Keratinocyte (primary cell): ENCODE data around the gene CDKN2D. TPM values are rescaled to one million over a fixed set of nuclear protein-coding genes. Genes with fewer than 3 reads are reported as not detected.
A peak's percentile ranks its signal among the peaks of the same experiment; 100 is the strongest.

Experiments
- DNase-seq: peaks from one replicate; pipeline ENCODE4 v3.0.0-alpha.2; 2011; ENCODE audit warnings: low read depth, missing footprints, low spot score
- FAIRE-seq: peaks from 2 replicates; lab custom pipeline; 2011; peaks lifted over from hg19 to GRCh38; lab: Jason Lieb, UNC
- H2AFZ ChIP-seq: 2 replicates; pipeline ENCODE4 v1.6.0; 2012; ENCODE audit warnings: low read length, control low read depth, inconsistent platforms; ENCODE audit not compliant: control insufficient read depth
- H3K27ac ChIP-seq: 2 replicates; pipeline ENCODE4 v1.5.1; 2011; ENCODE audit warnings: low read length; ENCODE audit not compliant: control insufficient read depth, insufficient read depth
- H3K27me3 ChIP-seq: 3 replicates; pipeline ENCODE4 v1.6.0; 2011; ENCODE audit warnings: low read length; ENCODE audit not compliant: control insufficient read depth, insufficient read depth; ENCODE audit errors: extremely low read depth
- H3K36me3 ChIP-seq, 2 experiments: 2 replicates in 1 of 2; 3 replicates in 1 of 2; pipeline ENCODE4 v1.5.1; 2011; ENCODE audit warnings: low read length in 2 of 2, mild to moderate bottlenecking in 1 of 2; ENCODE audit not compliant: control insufficient read depth in 2 of 2, insufficient read depth in 2 of 2; ENCODE audit errors: extremely low read depth in 1 of 2
- H3K4me1 ChIP-seq: 3 replicates; pipeline ENCODE4 v1.5.1; 2011; ENCODE audit warnings: low read length; ENCODE audit not compliant: control insufficient read depth, insufficient read depth; ENCODE audit errors: extremely low read depth
- H3K4me2 ChIP-seq: 3 replicates; pipeline ENCODE4 v1.6.0; 2011; ENCODE audit warnings: low read depth, low read length; ENCODE audit not compliant: control insufficient read depth, insufficient read depth; ENCODE audit errors: extremely low read depth
- H3K4me3 ChIP-seq, 3 experiments: fragments of 200-600 bp in 1 of 3; sonication (generic) in 1 of 3; 2 replicates in 2 of 3; 3 replicates in 1 of 3; pipeline ENCODE4 v1.5.1; 2011 to 2016; ENCODE audit warnings: low read length in 3 of 3, mild to moderate bottlenecking in 3 of 3, control low read depth in 2 of 3, inconsistent platforms in 1 of 3, low read depth in 1 of 3, mixed read lengths in 1 of 3, mixed run types in 1 of 3, moderate library complexity in 1 of 3; ENCODE audit not compliant: control insufficient read depth in 2 of 3, insufficient read depth in 2 of 3; ENCODE audit errors: extremely low read depth in 1 of 3
- H3K79me2 ChIP-seq: 2 replicates; pipeline ENCODE4 v1.6.0; 2012; ENCODE audit warnings: low read length; ENCODE audit not compliant: control insufficient read depth, insufficient read depth
- H3K9ac ChIP-seq: 3 replicates; pipeline ENCODE4 v1.6.0; 2011; ENCODE audit warnings: low read length; ENCODE audit not compliant: control insufficient read depth, insufficient read depth; ENCODE audit errors: extremely low read depth
- H3K9me1 ChIP-seq: 3 replicates; pipeline ENCODE4 v1.6.0; 2011; ENCODE audit warnings: low read length; ENCODE audit not compliant: control insufficient read depth, insufficient read depth; ENCODE audit errors: extremely low read depth
- H3K9me3 ChIP-seq: 2 replicates; pipeline ENCODE4 v1.5.1; 2012; ENCODE audit warnings: low read depth, low read length; ENCODE audit not compliant: control insufficient read depth
- H4K20me1 ChIP-seq: 3 replicates; pipeline ENCODE4 v1.6.0; 2011; ENCODE audit warnings: low read length; ENCODE audit not compliant: control insufficient read depth, insufficient read depth; ENCODE audit errors: extremely low read depth
- EZH2 ChIP-seq: IDR thresholded peaks from one replicate; pipeline ENCODE4 v1.6.1; 2012; ENCODE audit warnings: inconsistent platforms, mild to moderate bottlenecking, low read length, moderate library complexity
- dilution Hi-C: fragments of 300-500 bp; cut with MboI; formaldehyde crosslinking; loops from one replicate; pipeline ENCODE4 v1.7.0; 2020; ENCODE audit warnings: low sequenced_read_pairs; ENCODE audit not compliant: extremely low pct_ligation_motif_present
- polyA plus RNA-seq, 5 experiments: library from polyadenylated mRNA; depleted of rRNA in 3 of 5; stranded (reverse) in 3 of 5; stranded (forward) in 1 of 5; unstranded in 1 of 5; fragments of >200 nt; gene quantifications; 1 replicate in 1 of 5; 2 replicates in 3 of 5; 3 replicates in 1 of 5; pipeline versions ENCODE4 v1.2.1 to v1.2.3, GENCODE V29; 2011 to 2012; ENCODE audit warnings: missing spikeins in 2 of 5, low read depth in 1 of 5, low replicate concordance in 1 of 5
- TF ChIP-seq, protein P1 (sequence below), 3 experiments: IDR thresholded peaks in 1 of 3; conservative IDR thresholded peaks in 1 of 3; optimal IDR thresholded peaks in 1 of 3; 2 replicates in 2 of 3; 3 replicates in 1 of 3; pipeline versions ENCODE3 to v1.5.1; 2011; ENCODE audit warnings: low read length in 3 of 3, mild to moderate bottlenecking in 3 of 3, moderate library complexity in 2 of 3, control low read depth in 1 of 3, inconsistent platforms in 1 of 3; ENCODE audit not compliant: insufficient read depth in 2 of 3; ENCODE audit errors: extremely low read depth in 1 of 3

Gene CDKN2D
- polyA plus RNA-seq, 1 donor (not counting 4 experiments of a cell fraction or from before 2014, with no cell fraction given): 3.9 TPM

DNA sequence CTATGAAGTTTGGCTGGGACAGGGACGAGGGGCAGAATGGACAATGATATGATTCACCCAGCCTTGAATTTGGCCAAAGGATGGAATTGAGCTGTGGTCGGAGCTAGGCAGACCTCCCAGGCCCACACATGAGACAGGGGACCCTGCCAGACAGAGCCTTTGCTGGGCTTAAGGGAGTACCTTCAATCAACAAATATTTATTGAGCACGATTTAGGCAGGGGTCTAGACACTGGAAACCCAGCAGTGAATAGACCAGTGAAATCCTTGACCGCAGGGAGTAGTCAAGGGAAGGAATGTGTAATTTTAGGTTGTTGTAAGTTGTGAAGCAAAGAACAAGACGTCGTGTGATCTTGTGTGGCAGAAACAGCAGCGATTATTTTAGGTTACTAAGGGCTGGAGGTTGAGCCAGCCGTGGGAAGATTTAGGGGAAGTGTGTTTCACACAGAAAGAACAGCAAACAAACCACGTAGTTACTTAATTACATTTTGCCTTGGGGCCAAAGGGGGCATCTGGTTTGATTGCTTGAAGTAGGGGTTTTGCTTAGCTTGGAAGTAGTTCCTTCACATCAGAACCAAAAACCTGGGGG lies 35.2 kb upstream of the CDKN2D start:
- Histone ChIP-seq H3K27me3 (no peaks in the 10 kb centered on the region), H3K9me1 (peaks cover 3% of the 10 kb centered on the region), H3K4me3 (peak overlapping the region in 2 of 3 experiments; percentile 15 to 98), H3K9me3 (no peaks in the 10 kb centered on the region), H3K4me2 (peak overlapping the region; percentile 95), H4K20me1 (no peaks in the 10 kb centered on the region), H3K79me2 (peaks cover 2% of the 10 kb centered on the region), H3K27ac (peak overlapping the region; percentile 56), H3K36me3 (no peaks in the 10 kb centered on the region), H3K4me1 (peaks cover 23% of the 10 kb centered on the region), H2AFZ (peak overlapping the region; percentile 65), H3K9ac (peak overlapping the region; percentile 68)
- dilution Hi-C loops: no loop called here
- DNase-seq (no peak), FAIRE-seq (no peak)
- TF ChIP-seq EZH2: no peak

DNA sequence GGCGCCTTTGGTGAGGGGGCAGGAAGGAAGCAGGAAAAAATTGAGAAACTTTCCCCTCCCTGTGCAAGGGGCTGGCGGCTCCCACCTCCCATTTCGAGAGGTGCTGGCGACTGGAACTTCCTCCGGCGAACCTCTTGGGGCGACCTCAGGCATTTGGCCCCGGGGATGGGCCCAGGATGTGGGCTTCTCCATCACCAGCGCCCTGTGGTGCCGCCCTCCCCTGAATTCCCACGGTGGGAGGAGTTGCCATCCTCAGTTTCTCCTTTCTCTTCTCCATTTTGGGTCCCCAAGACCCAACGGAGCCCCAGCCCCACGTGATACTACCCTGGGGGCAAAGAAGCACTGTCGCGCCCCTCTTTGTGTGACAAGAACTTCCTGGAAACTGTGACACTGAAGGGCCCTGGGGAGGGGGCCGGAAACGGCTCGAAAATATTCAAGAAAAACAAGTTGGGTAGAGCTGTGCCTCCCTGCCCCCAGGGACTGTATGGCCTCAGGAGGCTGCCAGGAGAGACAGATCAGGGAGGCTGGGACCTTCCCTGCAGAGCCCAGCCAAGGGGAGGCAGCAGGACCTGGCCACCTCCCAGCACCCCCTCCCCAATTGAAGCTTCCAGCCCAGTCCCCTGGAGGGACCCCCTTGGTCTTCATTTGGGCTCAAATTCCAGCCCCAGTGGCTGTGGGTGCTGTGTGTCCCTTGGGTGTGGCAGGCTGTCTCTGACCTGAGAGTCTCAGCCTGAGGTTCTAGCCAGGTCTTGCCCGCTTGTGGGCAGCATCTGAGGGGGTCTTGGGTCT lies 34.5 kb upstream of the CDKN2D start:
- peaks cover 2% of the 10 kb centered on the region for H3K79me2 ChIP-seq
- H3K9me3 ChIP-seq: no peaks in the 10 kb centered on the region
- DNase-seq: no peak
- H3K9ac ChIP-seq: peak overlapping the region; percentile 68
- no peaks in the 10 kb centered on the region for H3K27me3 ChIP-seq
- H3K4me3 ChIP-seq: peak overlapping the region; percentile 73 to 98 (median 85)
- TF ChIP-seq, protein P1, sequence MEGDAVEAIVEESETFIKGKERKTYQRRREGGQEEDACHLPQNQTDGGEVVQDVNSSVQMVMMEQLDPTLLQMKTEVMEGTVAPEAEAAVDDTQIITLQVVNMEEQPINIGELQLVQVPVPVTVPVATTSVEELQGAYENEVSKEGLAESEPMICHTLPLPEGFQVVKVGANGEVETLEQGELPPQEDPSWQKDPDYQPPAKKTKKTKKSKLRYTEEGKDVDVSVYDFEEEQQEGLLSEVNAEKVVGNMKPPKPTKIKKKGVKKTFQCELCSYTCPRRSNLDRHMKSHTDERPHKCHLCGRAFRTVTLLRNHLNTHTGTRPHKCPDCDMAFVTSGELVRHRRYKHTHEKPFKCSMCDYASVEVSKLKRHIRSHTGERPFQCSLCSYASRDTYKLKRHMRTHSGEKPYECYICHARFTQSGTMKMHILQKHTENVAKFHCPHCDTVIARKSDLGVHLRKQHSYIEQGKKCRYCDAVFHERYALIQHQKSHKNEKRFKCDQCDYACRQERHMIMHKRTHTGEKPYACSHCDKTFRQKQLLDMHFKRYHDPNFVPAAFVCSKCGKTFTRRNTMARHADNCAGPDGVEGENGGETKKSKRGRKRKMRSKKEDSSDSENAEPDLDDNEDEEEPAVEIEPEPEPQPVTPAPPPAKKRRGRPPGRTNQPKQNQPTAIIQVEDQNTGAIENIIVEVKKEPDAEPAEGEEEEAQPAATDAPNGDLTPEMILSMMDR (optimal IDR thresholded peaks at IDR 0.05 in 1 of 3, IDR thresholded peaks at IDR 0.05 in 1 of 3, conservative IDR thresholded peaks at IDR 0.05 in 1 of 3; ENCODE audit: extremely low read depth in 1 of 3, insufficient read depth in 2 of 3, low read length in 3 of 3): no peak
- TF ChIP-seq EZH2: no peak
- no peaks in the 10 kb centered on the region for H4K20me1 ChIP-seq
- H3K27ac ChIP-seq: peak overlapping the region; percentile 56
- H3K4me2 ChIP-seq: peak overlapping the region; percentile 95
- peaks cover 23% of the 10 kb centered on the region for H3K4me1 ChIP-seq
- H3K36me3 ChIP-seq: no peaks in the 10 kb centered on the region
- no peak for FAIRE-seq
- peaks cover 3% of the 10 kb centered on the region for H3K9me1 ChIP-seq
- H2AFZ ChIP-seq: peak overlapping the region; percentile 53
- dilution Hi-C loops: no loop called here
